Caki2 (cell line): ENCODE measurements around the gene KLHL25. TPM values are rescaled to one million over a fixed set of nuclear protein-coding genes. Genes with fewer than 3 reads are reported as not detected.

Source experiments
- DNase-seq: peaks from one replicate; pipeline ENCODE4 v3.0.0-alpha.2; 2015; ENCODE audit warnings: low read depth
- in situ Hi-C: cut with HindIII; loops from 2 replicates; pipeline ENCODE4 v1.10.0; 2016; ENCODE audit warnings: low sequenced_read_pairs, low pct_unique_long_range_greater_than_20kb, mixed read lengths
- total RNA-seq: library from RNA; depleted of rRNA; stranded (reverse); fragments of >200 nt; shearing (Covaris generic); gene quantifications from 2 replicates; pipeline ENCODE4 v1.2.3, GENCODE V29; 2014; ENCODE audit warnings: low replicate concordance

KLHL25 gene
- total RNA-seq, 1 experiment from 2014 or later: 2.7 TPM

DNA sequence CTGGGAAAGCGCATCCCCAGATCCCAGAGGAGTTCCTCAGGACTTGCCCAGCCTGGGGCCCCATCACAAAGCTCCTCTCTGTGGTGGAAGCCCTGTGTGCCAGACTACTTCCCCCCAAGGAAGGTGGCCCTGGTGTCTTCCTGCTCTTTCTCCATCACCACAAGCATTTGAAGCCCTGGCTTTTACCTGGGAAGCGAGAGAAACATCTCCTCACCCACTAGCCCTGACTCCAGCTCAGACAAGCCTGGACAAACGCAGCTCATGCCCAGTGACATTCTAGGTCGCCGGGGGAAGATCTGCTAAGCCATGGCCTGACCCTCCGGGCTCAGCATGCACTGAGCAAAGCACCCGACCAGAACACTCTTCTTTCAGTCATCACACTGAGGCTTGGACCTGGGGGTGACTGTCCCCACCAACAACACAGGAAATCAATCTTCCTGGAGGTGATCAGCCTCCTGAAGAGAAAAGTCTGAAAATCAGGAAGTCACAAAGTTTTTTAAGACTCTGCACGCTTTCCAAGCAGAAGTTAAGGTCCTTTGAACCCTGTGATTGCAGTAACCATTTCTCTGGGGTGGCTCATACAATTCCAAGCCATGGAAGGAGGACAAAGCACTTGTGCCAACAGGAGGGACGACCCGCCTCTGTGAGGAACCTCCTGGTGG, 40.8 kb downstream of the KLHL25 start:
- in situ Hi-C loops: no loop called here
- no peak for DNase-seq

DNA sequence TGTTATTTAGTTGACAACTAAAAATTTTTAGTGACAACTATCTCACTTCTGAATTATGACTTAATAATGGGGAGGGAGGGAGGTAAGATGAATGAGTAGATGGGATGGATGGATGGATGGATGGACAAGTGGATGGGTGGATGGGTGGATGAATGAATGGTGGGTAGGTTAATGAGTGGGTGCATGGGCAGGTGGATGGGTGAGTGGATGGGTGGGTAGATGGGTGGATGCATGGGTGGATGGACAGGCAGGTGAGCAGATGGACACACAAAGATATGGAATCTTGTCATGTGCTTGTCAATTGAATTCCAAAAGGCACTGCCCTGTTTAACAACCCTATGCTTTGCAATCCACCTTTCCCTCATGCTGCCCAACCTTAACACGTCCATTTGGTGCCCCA, 41.5 kb downstream of the KLHL25 start:
- DNase-seq: no peak
- in situ Hi-C loops: no loop called here

DNA sequence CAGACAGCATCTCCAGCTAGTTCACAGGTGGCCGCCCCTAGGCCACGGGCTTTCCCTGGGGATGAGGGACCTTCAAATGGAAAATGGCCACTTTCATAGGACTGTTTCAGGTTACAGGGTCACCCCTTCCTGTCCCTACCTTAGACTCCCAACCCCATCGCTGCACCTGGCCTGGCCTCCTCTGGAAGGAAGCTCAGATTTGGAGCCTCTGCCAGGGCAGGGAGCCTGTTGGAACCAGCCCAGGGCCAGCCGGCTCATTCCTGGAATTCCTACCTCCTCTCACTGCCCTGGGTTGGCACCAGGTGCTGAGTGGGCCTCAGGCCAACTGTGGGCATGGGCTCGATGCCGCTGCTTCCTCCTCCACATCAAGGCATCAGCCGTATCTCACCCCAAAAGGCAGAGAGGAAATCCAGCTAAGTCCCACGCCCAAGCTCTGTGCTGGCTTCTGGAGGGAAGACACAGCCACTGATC, 42.2 kb downstream of the KLHL25 start:
- in situ Hi-C loops: no loop called here

DNA sequence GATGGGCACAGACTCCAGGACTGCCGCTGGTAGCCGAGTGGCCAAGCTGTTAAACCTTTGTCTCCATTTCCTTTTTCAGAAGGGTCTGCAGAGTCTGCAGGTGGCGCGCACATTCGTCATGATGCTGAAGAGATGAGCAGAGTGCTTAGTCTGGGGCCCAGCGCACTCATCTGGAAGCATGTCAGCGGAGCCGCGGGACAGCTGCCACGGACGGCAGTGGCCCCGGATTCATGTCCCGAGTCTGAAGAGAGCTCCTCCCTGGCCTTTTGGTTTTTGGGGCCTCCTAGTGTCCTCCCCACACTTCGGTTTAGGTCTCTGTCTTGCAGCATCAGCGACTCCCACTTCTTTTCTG, 42.6 kb downstream of the KLHL25 start:
- in situ Hi-C loops: no loop called here
- no peak for DNase-seq

More for the DNA sequence above, 42.2 kb downstream of the KLHL25 start:
- DNase-seq: no peak

DNA sequence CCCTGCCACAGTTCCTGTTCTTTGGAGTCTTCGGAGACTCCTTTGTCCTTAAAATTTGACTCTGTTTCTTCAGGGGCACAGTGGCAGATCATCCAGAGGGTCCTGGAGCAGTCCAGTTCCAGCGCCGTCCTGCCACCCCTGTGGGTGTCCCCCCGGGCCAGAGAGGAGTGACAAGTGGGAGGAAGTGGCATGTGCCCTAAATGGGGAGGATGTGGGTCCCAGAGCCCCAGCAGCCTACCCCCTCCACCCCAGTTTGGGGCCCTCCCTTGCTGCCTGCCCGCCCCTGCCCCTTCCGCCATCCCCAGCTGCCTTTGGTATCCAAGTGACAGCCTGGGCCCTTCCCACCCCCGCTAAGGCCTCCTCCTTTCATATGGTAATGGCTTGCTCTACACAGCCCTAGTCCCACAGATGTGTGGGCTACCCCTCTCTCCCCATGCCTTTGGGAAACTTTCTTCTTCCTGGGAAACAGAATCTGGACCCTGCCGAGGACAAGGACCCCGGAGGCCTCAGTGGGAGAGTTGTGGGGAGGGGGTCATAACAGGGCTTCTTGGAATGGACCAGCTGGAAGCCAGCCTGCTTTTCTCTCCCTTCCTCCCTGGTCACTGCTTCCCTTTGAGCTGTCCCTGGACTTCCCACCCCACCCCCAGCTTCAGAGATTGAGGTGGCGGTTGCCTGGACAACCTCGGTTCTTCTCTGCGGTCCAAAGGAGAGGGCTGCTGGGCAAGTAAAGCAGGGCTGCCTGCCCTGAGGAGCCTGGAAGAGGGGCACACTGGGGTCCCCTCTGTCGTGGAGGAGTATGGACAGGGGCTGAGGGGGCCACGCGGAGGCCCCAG, 43.2 kb downstream of the KLHL25 start:
- no peak for DNase-seq
- in situ Hi-C loops: no loop called here

DNA sequence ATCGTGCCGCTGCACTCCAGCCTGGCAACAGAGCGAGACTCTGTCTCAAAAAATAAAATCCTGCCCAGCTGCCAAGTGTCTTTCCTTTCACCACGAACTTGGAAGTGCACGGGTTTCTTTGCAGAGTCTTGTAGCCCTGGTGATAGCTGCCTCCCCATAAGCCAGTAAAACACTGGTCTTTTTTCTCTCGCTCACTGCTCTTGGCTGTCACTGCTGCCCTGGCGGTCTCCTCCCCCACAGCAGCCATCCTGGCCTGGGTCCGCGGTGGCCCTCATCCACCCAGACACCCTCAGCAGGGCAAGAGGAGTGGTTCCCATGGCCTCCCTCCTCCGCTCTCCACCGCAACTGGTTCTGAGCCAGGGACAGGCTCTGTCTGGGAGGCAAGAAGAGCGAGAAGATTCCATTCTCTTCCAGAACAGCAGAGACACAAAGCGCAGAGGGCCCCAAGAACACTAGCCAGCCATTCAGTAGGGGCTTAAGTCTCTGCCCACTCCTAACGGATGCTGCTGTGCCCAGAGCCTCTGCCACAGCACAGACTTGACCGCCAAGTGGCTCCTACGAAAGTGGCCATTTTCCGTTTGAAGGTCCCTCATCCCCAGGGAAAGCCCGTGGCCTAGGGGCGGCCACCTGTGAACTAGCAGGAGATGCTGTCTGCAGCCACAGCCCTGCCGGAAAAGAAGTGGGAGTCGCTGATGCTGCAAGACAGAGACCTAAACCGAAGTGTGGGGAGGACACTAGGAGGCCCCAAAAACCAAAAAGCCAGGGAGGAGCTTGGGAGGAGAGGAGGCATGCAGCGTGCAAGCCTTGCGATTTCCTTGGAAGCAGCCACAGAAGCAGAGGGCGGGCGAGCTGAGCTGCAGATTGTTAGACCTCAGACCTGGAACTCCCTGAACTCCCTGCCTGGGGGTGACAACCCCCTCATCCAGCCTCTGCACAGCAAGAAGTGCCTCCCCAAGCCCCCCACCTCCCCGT, 44.1 kb downstream of the KLHL25 start:
- in situ Hi-C loops: no loop called here
- DNase-seq: no peak

DNA sequence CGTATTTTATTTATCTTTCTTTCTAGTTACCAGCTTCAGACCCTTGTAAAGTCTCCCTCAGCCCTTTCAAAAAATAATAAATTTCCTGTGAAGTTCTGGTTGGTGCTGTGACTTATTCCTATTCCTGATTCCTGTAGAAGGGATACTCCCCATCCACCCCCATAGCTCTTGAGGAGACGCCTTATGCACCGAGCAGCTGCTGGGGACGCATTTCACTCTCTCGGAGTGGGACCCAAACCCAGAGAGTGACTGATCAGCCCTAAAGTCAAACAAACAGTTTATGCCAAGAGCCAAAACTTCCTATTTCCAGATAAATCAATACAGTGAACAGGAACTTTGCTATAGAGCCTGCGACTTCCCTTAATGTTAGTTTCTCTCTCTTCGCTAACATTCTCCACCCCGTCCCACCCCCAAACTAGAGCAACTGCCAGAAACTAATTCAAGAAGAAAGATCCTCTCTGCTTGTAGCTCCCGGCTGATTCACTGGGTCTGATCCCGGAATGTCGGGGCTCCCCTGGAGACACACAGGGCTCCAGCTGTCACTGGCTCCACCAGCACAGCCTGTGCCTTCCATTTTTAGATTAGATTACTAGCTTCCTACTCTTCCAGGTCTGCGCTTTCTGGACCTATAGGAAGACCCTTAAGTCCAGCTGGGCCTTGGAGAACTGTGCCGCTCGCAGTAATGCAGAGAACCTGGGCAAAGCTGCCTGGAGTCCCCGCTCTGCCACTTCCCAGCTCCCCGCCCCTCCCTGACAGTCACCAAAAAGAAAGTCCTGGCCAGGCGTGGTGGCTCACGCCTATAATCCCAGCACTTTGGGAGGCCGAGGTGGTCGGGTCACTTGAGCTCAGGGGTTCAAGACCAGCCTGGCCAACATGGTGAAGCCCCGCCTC, 45.2 kb downstream of the KLHL25 start:
- in situ Hi-C loops: no loop called here
- no peak for DNase-seq

DNA sequence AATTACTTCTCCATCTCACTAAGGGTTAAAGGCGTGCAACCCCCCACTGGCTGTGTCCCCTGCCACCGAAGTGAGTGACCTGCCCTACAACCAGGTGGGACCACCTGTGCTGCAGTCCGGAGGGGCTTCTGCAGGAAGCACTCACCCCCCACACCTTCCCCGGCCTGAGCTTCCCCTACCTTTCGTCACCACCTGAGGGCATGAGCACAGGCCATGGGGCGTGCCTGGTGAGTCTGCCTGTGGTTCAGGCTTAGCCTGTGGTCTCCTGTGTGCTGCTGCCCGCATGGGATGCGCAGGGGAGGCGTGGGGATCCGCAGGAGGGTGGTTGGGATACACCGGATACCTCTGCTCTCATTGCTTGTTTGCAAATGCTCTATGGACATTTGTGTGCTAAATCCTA, 46.0 kb downstream of the KLHL25 start:
- in situ Hi-C loops: no loop called here
- DNase-seq: no peak

DNA sequence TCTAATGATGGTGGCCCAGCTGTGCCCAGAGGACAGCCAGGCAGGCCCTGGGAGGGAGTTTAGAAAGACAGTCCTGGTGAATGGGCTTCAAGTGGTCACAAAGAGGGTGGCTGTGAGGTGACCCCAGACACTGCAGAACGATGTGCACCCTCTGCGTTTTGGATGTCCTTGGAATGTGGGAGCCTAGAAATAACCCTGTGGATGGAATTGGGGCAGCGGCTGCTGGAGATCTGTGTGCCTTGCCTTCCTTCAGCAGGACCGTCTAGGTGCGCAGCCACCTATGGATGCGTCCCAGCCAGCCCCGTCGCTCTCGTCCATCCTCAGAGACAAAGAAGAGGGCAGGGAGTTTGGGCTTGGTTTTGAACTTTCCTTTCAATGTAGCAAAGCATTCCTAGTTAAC, 46.5 kb downstream of the KLHL25 start:
- in situ Hi-C loops: no loop called here
- no peak for DNase-seq

DNA sequence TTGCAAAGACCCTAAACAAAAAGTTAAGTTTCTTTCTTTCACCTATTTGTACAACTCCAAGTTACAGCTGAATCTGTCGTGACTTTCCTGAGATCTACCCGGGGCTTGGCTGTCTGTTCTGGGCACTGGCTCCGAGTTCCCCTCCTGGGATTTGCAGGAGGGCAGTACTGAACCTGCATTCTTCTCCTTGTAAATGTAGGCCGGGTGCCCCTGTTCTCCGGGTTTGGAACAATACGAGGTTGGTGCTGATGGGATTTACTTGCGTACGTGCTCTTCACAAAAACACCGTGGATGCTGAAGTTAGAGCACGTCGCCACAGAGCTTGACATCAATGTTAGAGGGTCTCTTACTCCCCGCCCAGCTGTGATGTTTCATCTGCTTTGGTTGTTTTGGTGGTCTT, 48.1 kb downstream of the KLHL25 start:
- DNase-seq: no peak
- in situ Hi-C loops: no loop called here

DNA sequence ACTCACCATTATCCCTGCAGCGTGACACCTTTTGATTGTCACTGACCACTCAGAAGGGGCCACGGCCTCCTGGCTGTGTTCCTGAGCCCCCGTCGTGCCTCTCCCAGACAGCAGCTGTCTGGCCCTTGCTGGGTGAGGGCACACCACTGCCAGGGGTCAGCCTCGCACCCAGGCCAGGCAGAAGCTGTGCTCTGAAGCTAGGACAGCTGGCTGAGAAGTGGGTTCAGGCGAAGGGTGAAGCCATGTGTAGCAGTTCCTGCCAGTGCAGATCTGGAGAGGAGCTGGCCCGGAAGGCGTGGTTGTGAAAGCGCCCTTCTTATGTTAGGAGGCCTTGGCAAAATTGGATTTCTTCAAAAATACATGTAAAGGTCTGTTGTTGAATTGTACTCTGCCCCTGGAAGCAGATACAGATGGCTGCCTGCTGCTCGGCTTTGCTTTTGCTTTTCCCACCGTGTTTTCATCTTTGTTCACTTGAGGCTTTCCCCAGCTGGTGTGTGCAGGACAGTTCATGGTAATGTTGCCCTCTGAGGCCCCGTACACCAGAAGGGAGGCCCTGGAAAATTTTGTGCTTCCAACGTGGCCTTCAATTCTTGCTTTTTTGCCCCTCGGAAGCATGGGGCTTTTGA, 49.1 kb downstream of the KLHL25 start:
- DNase-seq: no peak
- in situ Hi-C loops: no loop called here

DNA sequence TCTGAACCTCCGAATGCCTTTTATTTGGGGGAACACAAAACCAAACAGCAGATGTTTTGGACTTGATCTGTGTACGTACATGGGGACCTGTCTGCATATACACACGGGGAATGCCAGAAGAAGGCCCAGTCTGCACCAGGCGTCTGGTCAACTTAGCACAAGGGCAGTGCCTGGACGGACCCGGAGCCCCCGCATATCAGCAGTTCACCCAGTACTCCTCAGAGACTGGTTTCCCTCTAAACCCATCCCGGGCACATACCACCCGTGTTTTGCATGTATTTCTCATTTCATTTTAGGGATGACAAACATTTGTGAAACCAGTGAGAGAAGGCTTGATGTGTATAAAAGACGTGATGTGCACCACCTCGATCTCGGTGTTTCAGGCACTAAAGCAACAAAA, 49.7 kb downstream of the KLHL25 start:
- no peak for DNase-seq
- in situ Hi-C loops: no loop called here

DNA sequence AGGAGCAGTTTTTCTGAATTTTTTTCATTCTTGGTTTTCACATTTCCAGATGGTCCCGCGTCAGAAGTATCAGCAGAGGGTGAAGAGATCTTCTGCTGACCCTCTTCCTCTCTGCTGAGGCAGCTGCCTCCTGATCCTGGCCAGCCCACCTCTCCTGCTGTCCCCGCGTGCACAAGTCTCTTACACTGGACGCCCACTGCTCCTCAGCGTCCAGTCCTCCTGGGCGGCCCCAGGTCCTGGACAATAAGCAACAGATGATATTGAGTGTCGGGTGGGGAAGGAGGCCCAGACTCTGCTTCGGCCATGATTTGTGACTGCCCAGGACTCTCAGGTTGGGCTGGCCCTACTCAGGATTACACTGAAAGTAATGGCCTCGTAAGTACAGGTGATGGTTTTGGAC, 50.1 kb downstream of the KLHL25 start:
- no peak for DNase-seq
- in situ Hi-C loops: no loop called here

DNA sequence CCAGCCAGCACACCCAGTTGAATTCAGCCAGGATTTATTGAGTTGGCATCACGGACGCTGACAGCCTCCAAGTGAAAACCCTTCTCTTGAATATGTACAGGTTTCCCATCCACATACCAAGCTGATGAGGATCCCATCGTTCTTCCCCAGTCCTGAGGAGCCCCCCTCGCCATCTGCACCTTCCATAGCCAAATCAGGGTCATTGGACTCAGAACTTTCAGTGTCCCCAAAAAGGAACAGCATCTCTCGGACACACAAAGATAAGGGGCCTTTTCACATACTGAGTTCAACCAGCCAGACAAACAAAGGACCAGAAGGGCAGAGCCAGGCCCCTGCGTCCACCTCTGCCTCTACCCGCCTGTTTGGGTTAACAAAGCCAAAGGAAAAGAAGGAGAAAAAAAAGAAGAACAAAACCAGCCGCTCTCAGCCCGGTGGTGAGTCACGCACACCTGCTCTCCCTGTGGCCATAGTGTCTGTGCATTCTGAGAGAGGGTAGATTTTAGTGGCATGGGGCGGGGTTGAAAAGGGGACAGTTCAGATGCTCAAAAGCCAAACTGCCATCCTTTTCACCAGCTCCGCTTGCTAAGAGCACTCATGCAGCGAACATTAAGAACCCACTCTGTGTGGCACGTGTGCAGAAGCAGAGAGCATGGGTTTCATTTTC, 51.2 kb downstream of the KLHL25 start:
- in situ Hi-C loops: no loop called here
- DNase-seq: no peak

DNA sequence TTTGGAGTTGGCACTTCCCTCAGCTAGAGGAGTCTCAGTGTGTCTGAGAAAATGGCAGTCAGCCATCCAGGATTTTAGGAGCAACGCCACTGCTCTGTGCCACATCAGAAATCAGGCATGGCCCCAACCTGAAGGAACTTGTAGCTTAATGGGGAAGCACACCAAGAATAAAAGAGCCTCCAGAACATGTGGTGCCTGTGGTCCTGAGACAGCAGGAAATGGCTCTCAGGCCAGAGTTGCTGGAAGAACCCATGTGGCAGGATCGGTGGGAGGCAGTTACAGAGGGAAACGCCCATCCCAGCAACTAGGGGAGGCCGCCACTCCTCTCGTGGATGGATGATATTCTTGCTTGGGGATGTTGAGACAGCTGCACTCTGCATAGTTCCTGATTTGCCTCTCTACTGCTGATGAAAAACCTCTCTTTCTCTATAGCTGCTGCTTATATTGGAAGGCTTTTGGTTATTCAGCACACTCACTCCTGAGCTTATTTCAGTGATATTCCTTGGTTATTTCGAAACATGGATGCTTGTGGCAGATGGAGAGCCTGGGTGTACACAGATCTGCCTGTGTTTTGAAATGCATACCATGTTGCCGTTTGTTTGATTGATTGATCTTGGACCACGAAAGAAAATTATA, 52.4 kb downstream of the KLHL25 start:
- no peak for DNase-seq
- in situ Hi-C loops: no loop called here

DNA sequence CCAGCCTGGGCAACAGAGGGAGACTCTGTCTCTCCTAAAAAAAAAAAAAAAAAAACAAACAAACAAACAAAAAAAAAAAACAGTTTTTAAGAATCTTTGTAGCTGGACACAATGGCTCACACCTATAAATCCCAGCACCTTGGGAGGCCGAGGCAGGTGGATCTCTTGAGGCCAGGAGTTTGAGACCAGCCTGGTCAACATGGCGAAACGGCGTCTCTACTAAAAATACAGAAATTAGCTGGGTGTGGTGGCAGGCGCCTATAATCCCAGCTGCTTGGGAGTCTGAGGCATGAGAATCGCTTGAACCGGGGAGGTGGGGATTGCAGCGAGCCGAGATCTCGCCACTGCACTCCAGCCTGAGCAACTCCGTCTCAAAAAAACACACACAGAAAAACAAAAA, 53.1 kb downstream of the KLHL25 start:
- in situ Hi-C loops: no loop called here
- no peak for DNase-seq

DNA sequence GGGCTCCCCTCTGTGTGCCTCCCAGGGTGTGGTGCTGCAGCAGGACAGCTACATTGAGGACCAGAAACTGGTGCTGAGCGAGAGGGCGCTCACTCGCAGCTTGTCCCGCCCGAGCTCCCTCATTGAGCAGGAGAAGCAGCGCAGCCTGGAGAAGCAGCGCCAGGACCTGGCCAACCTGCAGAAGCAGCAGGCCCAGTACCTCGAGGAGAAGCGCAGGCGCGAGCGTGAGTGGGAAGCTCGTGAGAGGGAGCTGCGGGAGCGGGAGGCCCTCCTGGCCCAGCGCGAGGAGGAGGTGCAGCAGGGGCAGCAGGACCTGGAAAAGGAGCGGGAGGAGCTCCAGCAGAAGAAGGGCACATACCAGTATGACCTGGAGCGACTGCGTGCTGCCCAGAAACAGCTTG, 53.7 kb downstream of the KLHL25 start:
- in situ Hi-C loops: no loop called here
- DNase-seq: no peak
